MM.1S (cell line): ENCODE data around the gene SH3TC1.

Experiments used
- DNase-seq: peaks from one replicate; pipeline ENCODE4 v3.0.0-alpha.2; 2015
- H2AFZ ChIP-seq: fragments of 300-600 bp; sonication (generic); 2 replicates; pipeline ENCODE4 v1.6.0; 2016; ENCODE audit warnings: antibody characterized with exemption, low read length
- H3F3A ChIP-seq: fragments of 300-600 bp; sonication (generic); 2 replicates; pipeline ENCODE4 v1.6.1; 2016; ENCODE audit warnings: mild to moderate bottlenecking, antibody characterized with exemption, low read length, moderate library complexity, mixed read lengths; ENCODE audit not compliant: insufficient read depth
- H3K27ac ChIP-seq: fragments of 300-600 bp; sonication (generic); 2 replicates; pipeline ENCODE4 v1.5.1; 2016; ENCODE audit warnings: mild to moderate bottlenecking, low read length
- H3K27me3 ChIP-seq: fragments of 300-600 bp; sonication (generic); replicated peaks from 2 replicates; pipeline ENCODE4 v1.6.0; 2016; ENCODE audit warnings: low read length; ENCODE audit not compliant: insufficient read depth
- H3K36me3 ChIP-seq: fragments of 300-600 bp; sonication (generic); replicated peaks from 2 replicates; pipeline ENCODE4 v1.6.1; 2016; ENCODE audit warnings: mild to moderate bottlenecking, low read length, mixed read lengths; ENCODE audit not compliant: insufficient read depth
- H3K4me1 ChIP-seq: fragments of 300-600 bp; sonication (generic); 2 replicates; pipeline ENCODE4 v1.6.1; 2016; ENCODE audit warnings: low read length, mixed read lengths
- H3K4me2 ChIP-seq: fragments of 300-600 bp; sonication (generic); 2 replicates; pipeline ENCODE4 v1.6.0; 2016; ENCODE audit warnings: low read depth, low read length
- H3K4me3 ChIP-seq: fragments of 300-600 bp; sonication (generic); 2 replicates; pipeline ENCODE4 v1.5.1; 2016; ENCODE audit warnings: low read length, mixed read lengths
- H3K79me2 ChIP-seq: fragments of 300-600 bp; sonication (generic); 2 replicates; pipeline ENCODE4 v1.6.1; 2016; ENCODE audit warnings: mixed run types, low read length, mixed read lengths
- H3K9ac ChIP-seq: fragments of 300-600 bp; sonication (generic); 2 replicates; pipeline ENCODE4 v1.6.1; 2016; ENCODE audit warnings: low read length, mixed read lengths
- H3K9me2 ChIP-seq: fragments of 300-600 bp; sonication (generic); replicated peaks from 2 replicates; pipeline ENCODE4 v1.6.1; 2016; ENCODE audit warnings: mild to moderate bottlenecking, low read length, mixed read lengths; ENCODE audit not compliant: insufficient read depth
- H3K9me3 ChIP-seq: fragments of 300-600 bp; sonication (generic); replicated peaks from 2 replicates; pipeline ENCODE4 v1.6.1; 2016; ENCODE audit warnings: mild to moderate bottlenecking, low read length, mixed read lengths; ENCODE audit not compliant: insufficient read depth
- H4K20me1 ChIP-seq: fragments of 300-600 bp; sonication (generic); 2 replicates; pipeline ENCODE4 v1.6.1; 2016; ENCODE audit warnings: mild to moderate bottlenecking, low read length, moderate library complexity, mixed read lengths; ENCODE audit not compliant: insufficient read depth
- EZH2 ChIP-seq: fragments of 300-600 bp; sonication (generic); optimal IDR thresholded peaks from 2 replicates; pipeline ENCODE3; 2017; ENCODE audit warnings: low read depth, mild to moderate bottlenecking, antibody characterized with exemption, low read length, mixed read lengths
- EZH2phosphoT487 ChIP-seq: fragments of 300-600 bp; sonication (generic); IDR thresholded peaks from 2 replicates; pipeline ENCODE4 v1.6.1; 2018; ENCODE audit warnings: antibody characterized with exemption, low read length
- TF ChIP-seq, protein P1 (sequence below): fragments of 300-600 bp; sonication (generic); IDR thresholded peaks from 2 replicates; pipeline ENCODE4 v1.5.1; 2016; ENCODE audit warnings: antibody characterized with exemption, low read length, mixed read lengths

SH3TC1 gene

DNA sequence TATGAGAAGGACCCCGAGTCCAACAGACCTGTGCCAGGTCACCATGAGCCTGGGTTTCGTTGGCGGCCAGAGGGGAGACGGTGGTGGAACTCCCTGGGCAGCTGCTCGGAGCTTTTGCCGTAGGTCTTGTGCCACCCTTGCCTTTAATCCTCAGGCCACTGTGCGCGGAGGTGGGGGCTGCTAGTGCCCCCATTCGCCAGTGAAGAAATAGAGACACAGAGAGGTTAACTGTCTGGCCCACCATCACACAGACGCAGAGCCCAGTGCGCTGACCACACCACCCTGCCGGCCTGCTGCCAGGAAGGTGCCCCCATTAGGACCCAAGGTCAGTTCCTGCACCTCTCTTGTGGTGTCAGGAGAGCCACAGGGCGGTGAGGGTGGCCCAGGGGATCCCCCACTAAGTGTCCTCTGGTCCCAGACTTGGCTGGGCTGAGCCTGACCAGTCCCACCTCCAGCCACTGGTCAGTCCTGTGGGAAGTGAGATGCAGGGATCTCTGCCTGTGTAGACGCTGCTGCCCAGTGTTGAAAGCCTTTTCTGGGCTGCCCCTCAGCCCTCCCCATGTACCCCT, 42.2 kb downstream of the SH3TC1 start:
- Histone ChIP-seq H3K9ac (no peak overlapping the region), H3K79me2 (no peaks in the 10 kb centered on the region), H3K9me3 (no peaks in the 10 kb centered on the region), H3K36me3 (no peaks in the 10 kb centered on the region), H3K4me2 (no peak overlapping the region), H3K27me3 (peaks cover 33% of the 10 kb centered on the region), H3F3A (no peaks in the 10 kb centered on the region), H3K4me1 (peaks cover 20% of the 10 kb centered on the region), H3K4me3 (no peak overlapping the region), H3K27ac (no peak overlapping the region), H2AFZ (no peak overlapping the region), H3K9me2 (no peaks in the 10 kb centered on the region), H4K20me1 (no peaks in the 10 kb centered on the region)
- DNase-seq, result no peak
- TF ChIP-seq, protein P1, sequence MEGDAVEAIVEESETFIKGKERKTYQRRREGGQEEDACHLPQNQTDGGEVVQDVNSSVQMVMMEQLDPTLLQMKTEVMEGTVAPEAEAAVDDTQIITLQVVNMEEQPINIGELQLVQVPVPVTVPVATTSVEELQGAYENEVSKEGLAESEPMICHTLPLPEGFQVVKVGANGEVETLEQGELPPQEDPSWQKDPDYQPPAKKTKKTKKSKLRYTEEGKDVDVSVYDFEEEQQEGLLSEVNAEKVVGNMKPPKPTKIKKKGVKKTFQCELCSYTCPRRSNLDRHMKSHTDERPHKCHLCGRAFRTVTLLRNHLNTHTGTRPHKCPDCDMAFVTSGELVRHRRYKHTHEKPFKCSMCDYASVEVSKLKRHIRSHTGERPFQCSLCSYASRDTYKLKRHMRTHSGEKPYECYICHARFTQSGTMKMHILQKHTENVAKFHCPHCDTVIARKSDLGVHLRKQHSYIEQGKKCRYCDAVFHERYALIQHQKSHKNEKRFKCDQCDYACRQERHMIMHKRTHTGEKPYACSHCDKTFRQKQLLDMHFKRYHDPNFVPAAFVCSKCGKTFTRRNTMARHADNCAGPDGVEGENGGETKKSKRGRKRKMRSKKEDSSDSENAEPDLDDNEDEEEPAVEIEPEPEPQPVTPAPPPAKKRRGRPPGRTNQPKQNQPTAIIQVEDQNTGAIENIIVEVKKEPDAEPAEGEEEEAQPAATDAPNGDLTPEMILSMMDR, result no peak
- TF ChIP-seq EZH2 (no peak), EZH2phosphoT487 (no peak)

DNA sequence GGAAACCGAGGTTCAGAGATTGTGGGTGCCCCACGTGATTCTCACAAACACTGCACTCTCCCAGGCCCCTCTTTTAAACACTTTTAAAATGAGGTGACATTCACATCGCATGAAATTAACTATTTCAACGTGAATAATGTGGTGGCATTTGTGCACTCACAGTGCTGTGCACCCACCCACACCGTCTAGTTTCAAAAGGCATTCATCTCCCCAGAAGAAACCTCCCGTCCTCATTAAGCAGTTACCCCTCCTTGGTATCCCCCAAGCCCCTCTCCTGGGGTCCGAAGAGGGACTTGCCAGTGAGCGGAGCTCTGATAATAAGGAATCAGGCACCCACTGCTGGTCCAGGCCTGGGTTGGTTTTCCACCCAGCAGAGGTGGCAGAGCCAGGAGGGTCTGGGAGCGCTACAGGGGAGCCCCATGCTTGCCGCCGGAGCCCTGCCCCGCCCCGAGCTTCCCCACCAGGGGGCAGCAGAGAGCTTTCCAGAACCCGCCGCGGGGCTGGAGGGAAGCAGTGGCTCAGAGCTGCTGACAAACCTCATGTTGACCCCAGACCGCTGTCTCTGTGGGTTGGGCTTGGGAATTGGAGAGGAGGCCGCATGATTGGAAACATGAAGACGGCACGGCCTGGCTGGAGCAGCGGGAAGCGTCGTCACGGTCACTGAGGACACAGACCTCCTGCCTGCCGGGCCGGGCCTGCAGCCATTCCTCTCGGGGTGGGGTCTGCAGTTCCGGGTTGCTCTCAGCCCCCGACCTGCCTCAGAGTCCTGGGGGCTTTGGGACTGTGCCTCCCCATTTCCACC, 43.0 kb downstream of the SH3TC1 start:
- no peak for TF ChIP-seq EZH2phosphoT487
- TF ChIP-seq, protein P1, result peak; percentile 92
- peaks cover 17% of the 10 kb centered on the region for H3K4me1 ChIP-seq
- H3K36me3 ChIP-seq, result no peaks in the 10 kb centered on the region
- DNase-seq, result peak; percentile 52
- no peaks in the 10 kb centered on the region for H3K79me2 ChIP-seq
- H2AFZ ChIP-seq, result no peak overlapping the region
- no peak overlapping the region for H3K4me2 ChIP-seq
- H3F3A ChIP-seq, result no peaks in the 10 kb centered on the region
- no peak overlapping the region for H3K9ac ChIP-seq
- H3K27me3 ChIP-seq, result peaks cover 41% of the 10 kb centered on the region
- no peaks in the 10 kb centered on the region for H3K9me3 ChIP-seq
- H3K4me3 ChIP-seq, result no peak overlapping the region
- H3K27ac ChIP-seq, result no peak overlapping the region
- no peaks in the 10 kb centered on the region for H4K20me1 ChIP-seq
- H3K9me2 ChIP-seq, result no peaks in the 10 kb centered on the region

DNA sequence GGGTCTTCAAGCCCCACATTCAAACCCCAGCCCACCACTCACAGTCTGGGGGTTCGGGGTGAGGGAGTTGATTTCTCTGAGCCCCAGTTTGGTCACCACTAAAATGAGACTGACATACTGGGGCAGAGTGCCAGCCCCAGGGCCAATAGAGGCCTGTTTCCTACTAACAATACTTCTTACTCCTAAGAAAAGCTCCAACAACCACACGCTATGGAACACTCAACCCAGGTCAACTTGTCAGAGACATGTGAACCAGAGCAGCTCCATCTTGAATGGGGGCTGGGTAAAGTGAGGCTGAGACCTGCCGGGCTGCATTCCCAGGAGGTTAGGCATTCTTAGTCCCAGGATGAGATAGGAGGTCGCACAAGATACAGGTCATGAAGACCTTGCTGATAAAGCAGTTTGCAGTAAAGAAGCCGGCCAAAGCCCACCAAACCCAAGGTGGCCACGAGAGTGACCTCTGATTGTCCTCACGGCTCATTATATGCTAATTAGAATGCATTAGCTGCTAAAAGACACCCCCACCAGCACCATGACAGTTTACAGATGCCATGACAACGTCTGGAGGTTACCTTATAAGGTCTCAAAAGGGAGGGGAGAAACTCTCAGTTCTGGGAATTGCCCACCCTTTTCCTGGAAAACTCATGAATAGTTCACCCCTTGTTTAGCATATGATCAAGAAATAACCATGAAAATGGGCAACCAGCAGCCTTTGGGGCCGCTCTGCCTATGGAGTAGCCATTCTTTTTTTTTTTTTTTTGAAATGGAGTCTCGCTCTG, 43.9 kb downstream of the SH3TC1 start:
- Histone ChIP-seq H3K4me3 (no peak overlapping the region), H2AFZ (no peak overlapping the region), H3K36me3 (no peaks in the 10 kb centered on the region), H3K27me3 (peaks cover 50% of the 10 kb centered on the region), H3K4me1 (peaks cover 9% of the 10 kb centered on the region), H3K9me3 (no peaks in the 10 kb centered on the region), H3K27ac (no peak overlapping the region), H3F3A (no peaks in the 10 kb centered on the region), H3K4me2 (no peak overlapping the region), H4K20me1 (no peaks in the 10 kb centered on the region), H3K9ac (no peak overlapping the region), H3K9me2 (no peaks in the 10 kb centered on the region), H3K79me2 (no peaks in the 10 kb centered on the region)
- DNase-seq, result no peak
- TF ChIP-seq EZH2phosphoT487 (no peak), EZH2 (no peak)
- TF ChIP-seq, protein P1, result no peak
